Esophagus muscularis mucosa (tissue), 4 donors: ENCODE data around the gene CD82.

Experiments used
- EP300 ChIP-seq: sonication (generic); formaldehyde crosslinking; IDR thresholded peaks from one replicate; pipeline ENCODE4 v1.6.1; 2017; ENCODE audit warnings: antibody characterized with exemption
- POLR2A ChIP-seq: fragments of 450-650 bp; IDR thresholded peaks from one replicate; pipeline ENCODE4 v1.6.1; 2017; ENCODE audit warnings: antibody characterized with exemption, moderate library complexity, mild to moderate bottlenecking, low read depth
- TF ChIP-seq, protein P1 (sequence below), 3 experiments: fragments of 200-600 bp in 2 of 3; fragments of 450-650 bp in 1 of 3; sonication (generic) in 2 of 3; IDR thresholded peaks; one replicate each; pipeline ENCODE4 v1.5.1; 2017 to 2019; ENCODE audit warnings: antibody characterized with exemption in 3 of 3, mild to moderate bottlenecking in 2 of 3, moderate library complexity in 1 of 3

DNA sequence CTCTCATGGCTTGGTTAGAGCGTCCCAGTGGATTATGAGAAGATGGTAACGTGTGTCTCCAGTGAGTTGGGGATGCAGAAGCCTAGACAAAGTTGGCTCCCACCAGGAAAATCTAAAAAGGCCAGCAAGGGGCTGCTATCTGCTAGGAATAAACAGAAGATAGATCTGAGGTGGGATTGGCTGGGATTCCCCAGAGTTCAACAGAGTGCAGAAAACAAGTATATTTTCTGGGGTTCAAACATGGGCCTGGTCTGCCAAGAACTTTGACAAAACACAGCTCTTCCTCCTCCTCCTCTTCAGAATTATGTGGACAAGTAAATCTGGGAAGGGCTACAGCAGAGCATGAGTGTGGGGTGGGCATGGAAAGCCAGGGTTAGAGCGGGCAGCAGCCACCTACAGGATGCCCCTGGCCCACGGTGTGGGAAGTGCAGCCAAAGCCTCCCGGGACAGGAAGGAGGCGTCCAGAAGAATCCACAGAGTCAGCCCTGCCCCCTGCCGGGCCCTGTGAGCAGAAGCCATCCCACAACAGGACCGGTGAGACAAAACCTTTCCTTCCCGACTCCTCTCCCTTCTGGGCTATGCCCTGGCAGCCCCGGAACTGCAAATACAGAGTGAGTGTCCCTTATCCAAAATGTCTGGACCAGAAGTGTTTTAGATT, 67.1 kb downstream of the CD82 start:
- TF ChIP-seq, protein P1, sequence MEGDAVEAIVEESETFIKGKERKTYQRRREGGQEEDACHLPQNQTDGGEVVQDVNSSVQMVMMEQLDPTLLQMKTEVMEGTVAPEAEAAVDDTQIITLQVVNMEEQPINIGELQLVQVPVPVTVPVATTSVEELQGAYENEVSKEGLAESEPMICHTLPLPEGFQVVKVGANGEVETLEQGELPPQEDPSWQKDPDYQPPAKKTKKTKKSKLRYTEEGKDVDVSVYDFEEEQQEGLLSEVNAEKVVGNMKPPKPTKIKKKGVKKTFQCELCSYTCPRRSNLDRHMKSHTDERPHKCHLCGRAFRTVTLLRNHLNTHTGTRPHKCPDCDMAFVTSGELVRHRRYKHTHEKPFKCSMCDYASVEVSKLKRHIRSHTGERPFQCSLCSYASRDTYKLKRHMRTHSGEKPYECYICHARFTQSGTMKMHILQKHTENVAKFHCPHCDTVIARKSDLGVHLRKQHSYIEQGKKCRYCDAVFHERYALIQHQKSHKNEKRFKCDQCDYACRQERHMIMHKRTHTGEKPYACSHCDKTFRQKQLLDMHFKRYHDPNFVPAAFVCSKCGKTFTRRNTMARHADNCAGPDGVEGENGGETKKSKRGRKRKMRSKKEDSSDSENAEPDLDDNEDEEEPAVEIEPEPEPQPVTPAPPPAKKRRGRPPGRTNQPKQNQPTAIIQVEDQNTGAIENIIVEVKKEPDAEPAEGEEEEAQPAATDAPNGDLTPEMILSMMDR (IDR thresholded peaks at IDR 0.05) = peak; percentile 33 to 59 (median 47)
- TF ChIP-seq EP300 (no peak), POLR2A (no peak)
